Keratinocyte (primary cell): ENCODE data around the gene GAB2. TPM values are rescaled to one million over a fixed set of nuclear protein-coding genes. Genes with fewer than 3 reads are reported as not detected.

Experiments used
- DNase-seq: peaks from one replicate; pipeline ENCODE4 v3.0.0-alpha.2; 2011; ENCODE audit warnings: low read depth, missing footprints, low spot score
- FAIRE-seq: peaks from 2 replicates; lab custom pipeline; 2011; peaks lifted over from hg19 to GRCh38; lab: Jason Lieb, UNC
- H2AFZ ChIP-seq: 2 replicates; pipeline ENCODE4 v1.6.0; 2012; ENCODE audit warnings: low read length, control low read depth, inconsistent platforms; ENCODE audit not compliant: control insufficient read depth
- H3K27ac ChIP-seq: 2 replicates; pipeline ENCODE4 v1.5.1; 2011; ENCODE audit warnings: low read length; ENCODE audit not compliant: control insufficient read depth, insufficient read depth
- H3K27me3 ChIP-seq: 3 replicates; pipeline ENCODE4 v1.6.0; 2011; ENCODE audit warnings: low read length; ENCODE audit not compliant: control insufficient read depth, insufficient read depth; ENCODE audit errors: extremely low read depth
- H3K36me3 ChIP-seq, 2 experiments: 2 replicates in 1 of 2; 3 replicates in 1 of 2; pipeline ENCODE4 v1.5.1; 2011; ENCODE audit warnings: low read length in 2 of 2, mild to moderate bottlenecking in 1 of 2; ENCODE audit not compliant: control insufficient read depth in 2 of 2, insufficient read depth in 2 of 2; ENCODE audit errors: extremely low read depth in 1 of 2
- H3K4me1 ChIP-seq: 3 replicates; pipeline ENCODE4 v1.5.1; 2011; ENCODE audit warnings: low read length; ENCODE audit not compliant: control insufficient read depth, insufficient read depth; ENCODE audit errors: extremely low read depth
- H3K4me2 ChIP-seq: 3 replicates; pipeline ENCODE4 v1.6.0; 2011; ENCODE audit warnings: low read depth, low read length; ENCODE audit not compliant: control insufficient read depth, insufficient read depth; ENCODE audit errors: extremely low read depth
- H3K4me3 ChIP-seq, 3 experiments: fragments of 200-600 bp in 1 of 3; sonication (generic) in 1 of 3; 2 replicates in 2 of 3; 3 replicates in 1 of 3; pipeline ENCODE4 v1.5.1; 2011 to 2016; ENCODE audit warnings: low read length in 3 of 3, mild to moderate bottlenecking in 3 of 3, control low read depth in 2 of 3, inconsistent platforms in 1 of 3, low read depth in 1 of 3, mixed read lengths in 1 of 3, mixed run types in 1 of 3, moderate library complexity in 1 of 3; ENCODE audit not compliant: control insufficient read depth in 2 of 3, insufficient read depth in 2 of 3; ENCODE audit errors: extremely low read depth in 1 of 3
- H3K79me2 ChIP-seq: 2 replicates; pipeline ENCODE4 v1.6.0; 2012; ENCODE audit warnings: low read length; ENCODE audit not compliant: control insufficient read depth, insufficient read depth
- H3K9ac ChIP-seq: 3 replicates; pipeline ENCODE4 v1.6.0; 2011; ENCODE audit warnings: low read length; ENCODE audit not compliant: control insufficient read depth, insufficient read depth; ENCODE audit errors: extremely low read depth
- H3K9me1 ChIP-seq: 3 replicates; pipeline ENCODE4 v1.6.0; 2011; ENCODE audit warnings: low read length; ENCODE audit not compliant: control insufficient read depth, insufficient read depth; ENCODE audit errors: extremely low read depth
- H3K9me3 ChIP-seq: 2 replicates; pipeline ENCODE4 v1.5.1; 2012; ENCODE audit warnings: low read depth, low read length; ENCODE audit not compliant: control insufficient read depth
- H4K20me1 ChIP-seq: 3 replicates; pipeline ENCODE4 v1.6.0; 2011; ENCODE audit warnings: low read length; ENCODE audit not compliant: control insufficient read depth, insufficient read depth; ENCODE audit errors: extremely low read depth
- CTCF ChIP-seq, 3 experiments: IDR thresholded peaks in 1 of 3; conservative IDR thresholded peaks in 1 of 3; optimal IDR thresholded peaks in 1 of 3; 2 replicates in 2 of 3; 3 replicates in 1 of 3; pipeline versions ENCODE3 to v1.5.1; 2011; ENCODE audit warnings: low read length in 3 of 3, mild to moderate bottlenecking in 3 of 3, moderate library complexity in 2 of 3, control low read depth in 1 of 3, inconsistent platforms in 1 of 3; ENCODE audit not compliant: insufficient read depth in 2 of 3; ENCODE audit errors: extremely low read depth in 1 of 3
- EZH2 ChIP-seq: IDR thresholded peaks from one replicate; pipeline ENCODE4 v1.6.1; 2012; ENCODE audit warnings: inconsistent platforms, mild to moderate bottlenecking, low read length, moderate library complexity
- dilution Hi-C: fragments of 300-500 bp; cut with MboI; formaldehyde crosslinking; loops from one replicate; pipeline ENCODE4 v1.7.0; 2020; ENCODE audit warnings: low sequenced_read_pairs; ENCODE audit not compliant: extremely low pct_ligation_motif_present
- polyA plus RNA-seq, 5 experiments: library from polyadenylated mRNA; depleted of rRNA in 3 of 5; stranded (reverse) in 3 of 5; stranded (forward) in 1 of 5; unstranded in 1 of 5; fragments of >200 nt; gene quantifications; 1 replicate in 1 of 5; 2 replicates in 3 of 5; 3 replicates in 1 of 5; pipeline versions ENCODE4 v1.2.1 to v1.2.3, GENCODE V29; 2011 to 2012; ENCODE audit warnings: missing spikeins in 2 of 5, low read depth in 1 of 5, low replicate concordance in 1 of 5

The GAB2 gene
- polyA plus RNA-seq, 1 donor (not counting 4 experiments of a cell fraction or from before 2014, with no cell fraction given), result 0.68 TPM

GRCh38 chr11:78170413-78170812, 247.2 kb downstream of the GAB2 start:
- no peaks in the 10 kb centered on the region for H3K27me3 ChIP-seq
- FAIRE-seq (no peak), DNase-seq (no peak)
- H3K9me3 ChIP-seq, result no peaks in the 10 kb centered on the region
- H3K27ac ChIP-seq, result no peak overlapping the region
- H3K9me1 ChIP-seq, result no peaks in the 10 kb centered on the region
- no peaks in the 10 kb centered on the region for H4K20me1 ChIP-seq
- H3K4me2 ChIP-seq, result no peak overlapping the region
- dilution Hi-C loops, result no loop called here
- H3K4me1 ChIP-seq, result no peaks in the 10 kb centered on the region
- TF ChIP-seq CTCF (optimal IDR thresholded peaks at IDR 0.05 in 1 of 3, IDR thresholded peaks at IDR 0.05 in 1 of 3, conservative IDR thresholded peaks at IDR 0.05 in 1 of 3; ENCODE audit: extremely low read depth in 1 of 3, insufficient read depth in 2 of 3, low read length in 3 of 3) (no peak), EZH2 (no peak)
- no peak overlapping the region for H3K9ac ChIP-seq
- no peaks in the 10 kb centered on the region for H3K79me2 ChIP-seq
- no peak overlapping the region for H3K4me3 ChIP-seq
- H3K36me3 ChIP-seq, result peaks cover 4 to 7% of the 10 kb centered on the region in 2 experiments
- H2AFZ ChIP-seq, result no peak overlapping the region

GRCh38 chr11:78168539-78169477, 248.8 kb downstream of the GAB2 start:
- H3K4me3 ChIP-seq, result no peak overlapping the region
- DNase-seq, result no peak
- H3K9me3 ChIP-seq, result no peaks in the 10 kb centered on the region
- no peaks in the 10 kb centered on the region for H3K4me1 ChIP-seq
- no peaks in the 10 kb centered on the region for H3K27me3 ChIP-seq
- no peaks in the 10 kb centered on the region for H4K20me1 ChIP-seq
- dilution Hi-C loops, result no loop called here
- no peak for FAIRE-seq
- peaks cover 4 to 7% of the 10 kb centered on the region in 2 experiments for H3K36me3 ChIP-seq
- no peak overlapping the region for H2AFZ ChIP-seq
- no peaks in the 10 kb centered on the region for H3K79me2 ChIP-seq
- no peaks in the 10 kb centered on the region for H3K9me1 ChIP-seq
- no peak overlapping the region for H3K9ac ChIP-seq
- H3K27ac ChIP-seq, result no peak overlapping the region
- TF ChIP-seq EZH2 (no peak), CTCF (optimal IDR thresholded peaks at IDR 0.05 in 1 of 3, IDR thresholded peaks at IDR 0.05 in 1 of 3, conservative IDR thresholded peaks at IDR 0.05 in 1 of 3; ENCODE audit: extremely low read depth in 1 of 3, insufficient read depth in 2 of 3, low read length in 3 of 3) (no peak)
- no peak overlapping the region for H3K4me2 ChIP-seq
